Neuronal stem cell (in vitro differentiated cells): Measurements from ENCODE around the gene GOT1.

Source experiments
- DNase-seq: peaks from one replicate; pipeline ENCODE4 v3.0.0-alpha.2; 2013; ENCODE audit warnings: low spot score
- H2AFZ ChIP-seq: one replicate; pipeline ENCODE4 v1.6.1; 2013; ENCODE audit warnings: mild to moderate bottlenecking, low read length, inconsistent platforms
- H2AK5ac ChIP-seq: 2 replicates; pipeline ENCODE4 v1.6.1; 2013; ENCODE audit warnings: low read depth, mild to moderate bottlenecking, inconsistent platforms, low read length, moderate library complexity, mixed read lengths
- H2BK120ac ChIP-seq: 2 replicates; pipeline ENCODE4 v1.6.1; 2013; ENCODE audit warnings: low read depth, mild to moderate bottlenecking, inconsistent platforms, low read length, moderate library complexity, mixed read lengths
- H2BK12ac ChIP-seq: one replicate; pipeline ENCODE4 v1.6.1; 2013; ENCODE audit warnings: low read length, inconsistent platforms
- H2BK15ac ChIP-seq: 2 replicates; pipeline ENCODE4 v1.6.1; 2013; ENCODE audit warnings: mild to moderate bottlenecking, low read length, inconsistent platforms, mixed read lengths
- H2BK5ac ChIP-seq: one replicate; pipeline ENCODE4 v1.6.1; 2013; ENCODE audit warnings: inconsistent platforms, mild to moderate bottlenecking, low read length, moderate library complexity
- H3K14ac ChIP-seq: one replicate; pipeline ENCODE4 v1.6.1; 2013; ENCODE audit warnings: low read length, inconsistent platforms
- H3K18ac ChIP-seq: 2 replicates; pipeline ENCODE4 v1.6.1; 2013; ENCODE audit warnings: low read length, inconsistent platforms
- H3K23ac ChIP-seq: 2 replicates; pipeline ENCODE4 v1.6.1; 2013; ENCODE audit warnings: low read depth, mild to moderate bottlenecking, mixed read lengths, low read length, inconsistent platforms; ENCODE audit not compliant: poor library complexity
- H3K27ac ChIP-seq: replicated peaks from 3 replicates; pipeline ENCODE4 v1.5.1; 2013; ENCODE audit warnings: low read length, inconsistent platforms
- H3K27me3 ChIP-seq, 3 experiments: 2 replicates each; pipeline ENCODE4 v1.6.1; 2013; ENCODE audit warnings: low read length in 3 of 3, mild to moderate bottlenecking in 2 of 3, inconsistent platforms in 1 of 3, low read depth in 1 of 3, mixed read lengths in 1 of 3, moderate library complexity in 1 of 3; ENCODE audit not compliant: control insufficient read depth in 3 of 3, insufficient read depth in 3 of 3
- H3K36me3 ChIP-seq, 2 donors: replicated peaks in 1 of 2; 2 replicates each; pipeline ENCODE4 v1.6.1; 2013; ENCODE audit warnings: low read length in 2 of 2; ENCODE audit not compliant: control insufficient read depth in 2 of 2, insufficient read depth in 2 of 2
- H3K4ac ChIP-seq: 2 replicates; pipeline ENCODE4 v1.6.1; 2013; ENCODE audit warnings: inconsistent platforms, mild to moderate bottlenecking, low read length, moderate library complexity
- H3K4me1 ChIP-seq, 2 donors: 1 replicate in 1 of 2; 2 replicates in 1 of 2; pipeline ENCODE4 v1.6.1; 2013; ENCODE audit warnings: low read length in 2 of 2, low read depth in 1 of 2; ENCODE audit not compliant: control insufficient read depth in 2 of 2, insufficient read depth in 1 of 2
- H3K4me2 ChIP-seq: one replicate; pipeline ENCODE4 v1.6.1; 2013; ENCODE audit warnings: mild to moderate bottlenecking, low read length, inconsistent platforms; ENCODE audit not compliant: insufficient read depth, poor library complexity, severe bottlenecking
- H3K4me3 ChIP-seq, 2 donors: 2 replicates each; pipeline ENCODE4 v1.5.1; 2013; ENCODE audit warnings: low read length in 2 of 2, mild to moderate bottlenecking in 2 of 2, inconsistent platforms in 1 of 2, moderate library complexity in 1 of 2
- H3K79me1 ChIP-seq: one replicate; pipeline ENCODE4 v1.6.1; 2013; ENCODE audit warnings: low read depth, mild to moderate bottlenecking, inconsistent platforms, low read length, moderate library complexity
- H3K9ac ChIP-seq: one replicate; pipeline ENCODE4 v1.6.1; 2013; ENCODE audit warnings: mild to moderate bottlenecking, low read depth, low read length, inconsistent platforms; ENCODE audit not compliant: poor library complexity
- H3K9me3 ChIP-seq, 2 donors: replicated peaks in 1 of 2; 2 replicates each; pipeline versions ENCODE3 to v1.6.1; 2013; ENCODE audit warnings: low read length in 2 of 2, mild to moderate bottlenecking in 2 of 2, inconsistent platforms in 1 of 2, low read depth in 1 of 2, mixed read lengths in 1 of 2, moderate library complexity in 1 of 2; ENCODE audit not compliant: control insufficient read depth in 2 of 2, insufficient read depth in 1 of 2
- H4K8ac ChIP-seq: one replicate; pipeline ENCODE4 v1.6.1; 2013; ENCODE audit warnings: low read depth, mild to moderate bottlenecking, inconsistent platforms, low read length, moderate library complexity
- H4K91ac ChIP-seq: one replicate; pipeline ENCODE4 v1.6.1; 2013; ENCODE audit warnings: low read length, low read depth, mild to moderate bottlenecking, inconsistent platforms; ENCODE audit not compliant: poor library complexity
- WGBS, 2 donors: extraction: QIAGEN DNeasy Blood & Tissue Kit; methylation state at CpG; one replicate each; pipeline ENCODE4 v1.1.7; 2013; ENCODE audit warnings: missing lambda C conversion rate in 2 of 2, mixed read lengths in 1 of 2; ENCODE audit not compliant: insufficient read length in 2 of 2, insufficient replicate concordance in 1 of 2; ENCODE audit errors: extremely low coverage in 2 of 2; 5-methylcytosine and 5-hydroxymethylcytosine counted together

The GOT1 gene

DNA sequence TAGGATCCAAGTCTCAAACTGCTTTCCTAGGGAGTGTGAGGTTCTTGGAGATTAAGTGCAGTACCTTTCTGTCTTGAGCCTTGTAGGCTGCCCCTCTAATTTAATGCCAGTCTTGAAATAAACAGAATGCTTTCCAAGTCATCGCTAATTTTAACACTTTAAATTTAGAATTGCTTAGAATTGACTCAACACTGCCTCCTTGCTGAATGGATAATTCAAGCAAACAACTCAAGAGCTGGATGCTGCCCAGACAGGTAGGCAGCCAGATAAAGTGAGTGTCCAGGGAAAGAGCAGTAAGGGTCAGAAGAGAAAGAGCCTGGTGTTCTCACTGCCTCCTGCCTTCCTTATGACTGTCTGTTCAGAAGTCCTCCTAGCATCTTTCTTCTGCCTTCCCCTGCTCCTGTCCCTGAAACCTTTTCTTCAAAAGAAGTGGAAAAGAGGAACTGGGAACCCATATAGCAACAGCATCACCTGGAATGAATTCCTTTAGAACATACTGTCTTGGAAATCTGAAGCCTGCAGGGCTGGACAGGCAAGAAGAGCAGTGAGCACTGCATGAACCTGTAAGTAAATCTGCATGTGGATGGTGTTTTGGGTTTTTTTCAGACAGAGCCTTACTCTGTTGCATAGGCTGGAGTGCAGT lies 3.1 kb upstream of the GOT1 start:
- Histone ChIP-seq H3K14ac (no peak overlapping the region), H3K4ac (no peak overlapping the region), H3K27me3 (no peaks in the 10 kb centered on the region), H3K36me3 (peaks cover 0 to 19% of the 10 kb centered on the region in 2 donors), H4K8ac (no peak overlapping the region), H3K9ac (no peak overlapping the region), H3K27ac (no peak overlapping the region), H4K91ac (no peak overlapping the region), H3K23ac (no peak overlapping the region), H3K18ac (no peak overlapping the region), H2BK12ac (no peak overlapping the region), H3K9me3 (no peaks in the 10 kb centered on the region), H2AFZ (no peak overlapping the region), H3K79me1 (peaks cover 5% of the 10 kb centered on the region), H2BK15ac (no peak overlapping the region), H3K4me3 (no peak overlapping the region), H2BK5ac (no peak overlapping the region), H2AK5ac (no peak overlapping the region), H3K4me2 (no peak overlapping the region), H3K4me1 (peaks cover 7 to 10% of the 10 kb centered on the region in 2 donors), H2BK120ac (no peak overlapping the region)
- no peak for DNase-seq
- no CpG with 5 or more reads among the region's 1 CpG for whole genome bisulfite sequencing, 2 donors

DNA sequence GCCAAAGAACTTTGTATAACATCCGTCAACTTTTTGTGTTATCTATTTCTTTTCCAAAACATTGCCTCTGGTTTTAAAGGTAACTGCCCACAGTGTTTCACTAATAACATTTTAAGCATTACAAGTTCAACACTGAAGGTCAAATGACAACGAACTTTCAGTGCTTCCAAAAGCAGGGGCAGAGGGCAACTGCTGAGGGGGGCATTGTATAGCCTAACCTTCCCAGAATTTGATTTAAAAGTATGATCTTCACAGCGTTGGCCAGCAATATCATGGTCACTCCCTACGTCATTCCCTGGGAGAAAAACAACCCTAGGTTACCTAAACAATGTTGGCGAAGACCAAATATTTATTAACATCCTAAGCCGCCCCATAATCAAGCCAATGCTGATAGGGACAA lies 2.5 kb upstream of the GOT1 start:
- no peak overlapping the region for H3K9ac ChIP-seq
- H3K79me1 ChIP-seq: peaks cover 5% of the 10 kb centered on the region
- no peak overlapping the region for H2BK5ac ChIP-seq
- no peak overlapping the region for H3K27ac ChIP-seq
- H2AFZ ChIP-seq: no peak overlapping the region
- no peak overlapping the region for H3K4me3 ChIP-seq
- no CpG with 5 or more reads among the region's 6 CpGs for WGBS, 2 donors
- H2AK5ac ChIP-seq: no peak overlapping the region
- no peaks in the 10 kb centered on the region for H3K9me3 ChIP-seq
- no peak overlapping the region for H2BK120ac ChIP-seq
- H3K23ac ChIP-seq: no peak overlapping the region
- H3K36me3 ChIP-seq: peaks cover 0 to 17% of the 10 kb centered on the region in 2 donors
- H2BK12ac ChIP-seq: no peak overlapping the region
- no peak overlapping the region for H3K18ac ChIP-seq
- H3K14ac ChIP-seq: no peak overlapping the region
- H2BK15ac ChIP-seq: no peak overlapping the region
- H3K4me2 ChIP-seq: no peak overlapping the region
- peaks cover 7 to 10% of the 10 kb centered on the region in 2 donors for H3K4me1 ChIP-seq
- DNase-seq: no peak
- no peak overlapping the region for H3K4ac ChIP-seq
- no peak overlapping the region for H4K91ac ChIP-seq
- no peak overlapping the region for H4K8ac ChIP-seq
- H3K27me3 ChIP-seq: no peaks in the 10 kb centered on the region

DNA sequence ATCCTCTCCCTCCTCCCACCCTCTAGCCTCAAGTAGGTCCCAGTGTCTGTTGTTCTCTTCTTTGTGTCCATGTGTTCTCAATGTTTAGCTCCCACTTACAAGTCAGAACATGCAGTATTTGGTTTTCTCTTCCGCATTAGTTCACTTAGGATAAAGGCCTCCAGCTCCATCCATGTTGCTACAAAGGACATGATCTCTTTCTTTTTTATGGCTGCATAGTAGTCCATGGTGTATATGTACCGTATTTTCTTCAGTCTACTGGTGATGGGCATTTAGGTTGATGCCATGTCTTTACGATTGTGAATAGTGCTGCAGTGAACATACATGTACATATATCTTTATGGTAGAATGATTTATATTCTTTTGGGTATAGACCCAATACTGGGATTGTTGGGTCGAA lies 1.6 kb upstream of the GOT1 start:
- H4K8ac ChIP-seq: no peak overlapping the region
- no peak overlapping the region for H3K4me2 ChIP-seq
- no peak overlapping the region for H2BK120ac ChIP-seq
- H3K4me1 ChIP-seq: peaks cover 7 to 10% of the 10 kb centered on the region in 2 donors
- H3K79me1 ChIP-seq: peaks cover 5% of the 10 kb centered on the region
- no peaks in the 10 kb centered on the region for H3K9me3 ChIP-seq
- no peak overlapping the region for H2BK15ac ChIP-seq
- H3K9ac ChIP-seq: no peak overlapping the region
- H3K4me3 ChIP-seq: peak overlapping the region in 1 of 2 donors; percentile 84
- H3K27me3 ChIP-seq: no peaks in the 10 kb centered on the region
- no peak overlapping the region for H3K18ac ChIP-seq
- H2AFZ ChIP-seq: no peak overlapping the region
- H3K36me3 ChIP-seq: peaks cover 0 to 13% of the 10 kb centered on the region in 2 donors
- H2BK12ac ChIP-seq: no peak overlapping the region
- H2BK5ac ChIP-seq: no peak overlapping the region
- H4K91ac ChIP-seq: no peak overlapping the region
- WGBS, 2 donors: no CpG with 5 or more reads among the region's 4 CpGs
- no peak overlapping the region for H3K4ac ChIP-seq
- no peak overlapping the region for H3K23ac ChIP-seq
- no peak for DNase-seq
- H3K27ac ChIP-seq: no peak overlapping the region
- no peak overlapping the region for H2AK5ac ChIP-seq
- no peak overlapping the region for H3K14ac ChIP-seq

DNA sequence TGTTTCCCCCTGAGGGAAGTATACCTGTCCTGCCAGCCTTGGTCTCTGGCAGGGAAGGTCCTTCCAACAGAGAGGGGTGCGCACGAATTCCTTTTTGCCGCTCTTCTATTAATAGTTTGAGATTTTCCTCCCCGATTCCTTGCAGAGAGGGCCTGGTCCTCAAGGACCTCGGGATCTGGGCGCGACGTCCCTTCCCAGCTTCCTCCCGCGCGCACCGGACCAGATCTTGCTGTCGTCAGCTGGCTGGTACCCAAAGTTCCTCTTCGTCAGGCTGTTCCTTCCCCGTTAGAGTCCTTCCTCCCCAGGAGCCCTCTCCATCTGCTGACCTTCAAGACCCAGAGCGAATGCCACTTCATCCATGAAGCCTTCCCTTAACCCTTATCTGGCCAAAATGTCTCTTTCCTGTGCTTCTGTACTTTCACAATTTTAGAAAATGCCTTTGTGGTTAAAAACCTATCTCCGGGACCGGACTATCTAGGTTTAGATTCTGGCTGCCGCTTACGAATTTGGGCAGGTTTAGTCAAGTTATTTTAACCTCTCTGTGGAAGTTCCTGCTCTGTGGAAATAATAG lies 851 bp upstream of the GOT1 start:
- H2BK5ac ChIP-seq: no peak overlapping the region
- H4K8ac ChIP-seq: no peak overlapping the region
- no peak overlapping the region for H3K23ac ChIP-seq
- peak overlapping the region; percentile 97 for H2AFZ ChIP-seq
- H3K4ac ChIP-seq: no peak overlapping the region
- H2AK5ac ChIP-seq: no peak overlapping the region
- H3K4me1 ChIP-seq: peaks cover 7 to 10% of the 10 kb centered on the region in 2 donors
- H2BK15ac ChIP-seq: no peak overlapping the region
- no peak for DNase-seq
- H3K4me3 ChIP-seq: peak overlapping the region; percentile 84 to 86
- no peaks in the 10 kb centered on the region for H3K9me3 ChIP-seq
- no peak overlapping the region for H3K27ac ChIP-seq
- peaks cover 0 to 16% of the 10 kb centered on the region in 2 donors for H3K36me3 ChIP-seq
- no peaks in the 10 kb centered on the region for H3K27me3 ChIP-seq
- no peak overlapping the region for H2BK12ac ChIP-seq
- H3K79me1 ChIP-seq: peaks cover 5% of the 10 kb centered on the region
- no peak overlapping the region for H4K91ac ChIP-seq
- no peak overlapping the region for H2BK120ac ChIP-seq
- no CpG with 5 or more reads among the region's 20 CpGs for WGBS, 2 donors
- H3K9ac ChIP-seq: peak overlapping the region; percentile 65
- H3K14ac ChIP-seq: no peak overlapping the region
- H3K18ac ChIP-seq: peak overlapping the region; percentile 61
- H3K4me2 ChIP-seq: peak overlapping the region; percentile 85
